ENCODE results near the gene EME2. TPM values are rescaled to one million over a fixed set of nuclear protein-coding genes. Genes with fewer than 3 reads are reported as not detected.

Gene EME2
- total and polyA plus RNA-seq, 11 donors, result 3.4 to 12.9 (median 6.0) TPM

DNA sequence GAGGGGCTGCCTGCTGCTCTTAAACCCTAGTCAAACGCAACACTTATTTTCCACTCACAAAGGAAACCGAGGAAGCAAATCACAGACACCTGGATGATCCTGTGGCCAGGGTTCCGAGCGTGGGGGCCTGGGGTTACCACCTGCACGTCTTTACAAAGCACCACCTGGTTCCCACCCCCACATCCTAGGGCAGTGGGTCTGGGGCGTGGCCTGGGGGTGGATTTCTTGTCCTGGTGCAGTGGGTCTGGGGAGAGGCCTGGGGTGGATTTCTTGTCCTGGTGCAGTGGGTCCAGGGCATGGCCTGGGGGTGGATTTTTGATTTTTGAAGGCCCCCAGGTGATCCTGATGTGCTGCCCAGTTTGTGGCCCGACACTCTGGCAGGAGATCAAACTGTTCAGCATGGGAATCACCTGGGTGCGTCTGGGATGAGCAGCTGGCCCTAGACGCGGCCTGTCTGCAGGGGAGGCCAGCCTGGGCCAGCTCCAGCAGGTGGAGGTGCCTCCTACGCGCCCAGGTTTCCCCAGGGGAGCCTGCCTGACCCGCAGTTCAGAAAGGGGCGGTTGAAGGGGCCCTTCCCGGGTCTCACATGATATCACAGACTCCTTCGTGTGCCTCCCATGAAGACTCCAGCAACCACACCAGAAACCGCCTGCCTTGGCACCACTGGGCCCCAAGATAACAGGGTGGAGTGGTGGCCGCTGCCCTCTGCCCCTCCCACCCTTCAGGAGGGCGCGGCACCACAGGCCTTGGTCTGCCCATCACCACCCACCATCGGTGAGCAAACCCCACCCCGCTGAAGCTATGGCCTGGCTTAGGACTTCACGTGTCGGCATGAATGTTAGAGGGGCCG is 47.7 kb downstream of the EME2 start:
- ATAC-seq (no peak), DNase-seq (no peak)
- no peak for TF ChIP-seq POLR2A (IDR thresholded peaks at IDR 0.05)
- TF ChIP-seq, protein P1, sequence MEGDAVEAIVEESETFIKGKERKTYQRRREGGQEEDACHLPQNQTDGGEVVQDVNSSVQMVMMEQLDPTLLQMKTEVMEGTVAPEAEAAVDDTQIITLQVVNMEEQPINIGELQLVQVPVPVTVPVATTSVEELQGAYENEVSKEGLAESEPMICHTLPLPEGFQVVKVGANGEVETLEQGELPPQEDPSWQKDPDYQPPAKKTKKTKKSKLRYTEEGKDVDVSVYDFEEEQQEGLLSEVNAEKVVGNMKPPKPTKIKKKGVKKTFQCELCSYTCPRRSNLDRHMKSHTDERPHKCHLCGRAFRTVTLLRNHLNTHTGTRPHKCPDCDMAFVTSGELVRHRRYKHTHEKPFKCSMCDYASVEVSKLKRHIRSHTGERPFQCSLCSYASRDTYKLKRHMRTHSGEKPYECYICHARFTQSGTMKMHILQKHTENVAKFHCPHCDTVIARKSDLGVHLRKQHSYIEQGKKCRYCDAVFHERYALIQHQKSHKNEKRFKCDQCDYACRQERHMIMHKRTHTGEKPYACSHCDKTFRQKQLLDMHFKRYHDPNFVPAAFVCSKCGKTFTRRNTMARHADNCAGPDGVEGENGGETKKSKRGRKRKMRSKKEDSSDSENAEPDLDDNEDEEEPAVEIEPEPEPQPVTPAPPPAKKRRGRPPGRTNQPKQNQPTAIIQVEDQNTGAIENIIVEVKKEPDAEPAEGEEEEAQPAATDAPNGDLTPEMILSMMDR (IDR thresholded peaks at IDR 0.05), result no peak
- intact Hi-C loops (cut with DNase I), result no loop called here
- whole genome bisulfite sequencing, 4 donors, result 89 to 95% (median 92%) methylated on average over 13 to 25 of the region's 25 CpGs
- no peaks in the 10 kb centered on the region for H3K27me3 ChIP-seq
- H3K4me1 ChIP-seq, result peaks cover 0 to 21% (median 16%) of the 10 kb centered on the region in 12 donors
- H3K36me3 ChIP-seq, result peaks cover 0 to 76% (median 69%) of the 10 kb centered on the region in 9 donors
- H3K4me3 ChIP-seq, result no peak overlapping the region
- H3K9me3 ChIP-seq, result no peaks in the 10 kb centered on the region
- H3K27ac ChIP-seq, result no peak overlapping the region

DNA sequence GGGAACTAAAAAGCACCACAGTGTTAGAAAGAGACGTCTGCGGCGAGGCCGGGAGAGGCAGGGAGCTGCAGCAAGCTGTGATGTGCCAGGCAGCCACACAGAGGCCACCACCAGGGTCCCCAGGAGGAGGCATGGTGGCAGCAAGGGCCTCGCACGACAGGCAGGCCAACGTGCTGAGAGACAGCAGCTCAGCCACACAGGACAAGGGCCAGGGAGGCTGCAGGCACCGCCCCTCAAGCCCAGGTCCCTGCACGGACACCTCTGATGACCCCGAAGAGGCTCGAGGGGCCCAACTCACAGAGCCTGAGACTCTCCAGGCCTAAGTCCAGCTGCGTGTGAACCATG is 48.3 kb downstream of the EME2 start:
- 89 to 91% (median 90%) methylated on average over 10 to 12 of the region's 12 CpGs for WGBS, 4 donors
- Histone ChIP-seq H3K4me3 (no peak overlapping the region), H3K4me1 (peaks cover 4 to 27% (median 22%) of the 10 kb centered on the region in 12 donors), H3K9me3 (no peaks in the 10 kb centered on the region), H3K27me3 (no peaks in the 10 kb centered on the region), H3K36me3 (peaks cover 0 to 70% (median 63%) of the 10 kb centered on the region in 9 donors), H3K27ac (no peak overlapping the region)
- DNase-seq (no peak), ATAC-seq (no peak)
- intact Hi-C loops (cut with DNase I), result no loop called here
- no peak for TF ChIP-seq POLR2A (IDR thresholded peaks at IDR 0.05)
- TF ChIP-seq, protein P1 (IDR thresholded peaks at IDR 0.05), result no peak

GRCh38 chr16:1821861-1822611 is 49.4 kb downstream of the EME2 start:
- WGBS, 4 donors, result 92 to 96% (median 94%) methylated on average over 22 to 24 of the region's 24 CpGs

More at GRCh38 chr16:1821861-1822611, 49.4 kb downstream of the EME2 start:
- Histone ChIP-seq H3K9me3 (no peaks in the 10 kb centered on the region), H3K4me1 (peaks cover 5 to 27% (median 22%) of the 10 kb centered on the region in 12 donors), H3K36me3 (peaks cover 0 to 59% (median 52%) of the 10 kb centered on the region in 9 donors), H3K27ac (no peak overlapping the region), H3K27me3 (no peaks in the 10 kb centered on the region), H3K4me3 (no peak overlapping the region)
- no peak for TF ChIP-seq POLR2A (IDR thresholded peaks at IDR 0.05)
- TF ChIP-seq, protein P1 (IDR thresholded peaks at IDR 0.05), result no peak
- intact Hi-C loops (cut with DNase I), result no loop called here
- DNase-seq (no peak), ATAC-seq (no peak)

Data from heart left ventricle (tissue), 16 donors.